Omental fat pad (tissue), 4 donors: ENCODE results near the gene DSCAML1. TPM values are rescaled to one million over a fixed set of nuclear protein-coding genes. Genes with fewer than 3 reads are reported as not detected.

Source experiments
- ATAC-seq: fragments of 150-250 bp; one replicate; pipeline ENCODE4 v1.9.1; 2016; ENCODE audit warnings: mild to moderate bottlenecking, moderate library complexity; ENCODE audit not compliant: low FRiP score
- DNase-seq: peaks from one replicate; pipeline ENCODE4 v3.0.0-alpha.2; 2019; ENCODE audit warnings: low spot score
- total RNA-seq, 4 donors: library from RNA; depleted of rRNA; stranded (reverse); fragments of >200 nt; gene quantifications; one replicate each; pipeline ENCODE4 v1.1.0, GENCODE V29; 2016
- TF ChIP-seq, protein P1 (sequence below), 3 donors: fragments of 450-650 bp; IDR thresholded peaks; one replicate each; pipeline ENCODE4 v1.5.1; 2016 to 2017; ENCODE audit warnings: antibody characterized with exemption in 3 of 3, mild to moderate bottlenecking in 3 of 3, moderate library complexity in 2 of 3

The DSCAML1 gene
- total RNA-seq, 4 donors from 2014 or later: 0.95 to 10.9 (median 3.9) TPM

DNA sequence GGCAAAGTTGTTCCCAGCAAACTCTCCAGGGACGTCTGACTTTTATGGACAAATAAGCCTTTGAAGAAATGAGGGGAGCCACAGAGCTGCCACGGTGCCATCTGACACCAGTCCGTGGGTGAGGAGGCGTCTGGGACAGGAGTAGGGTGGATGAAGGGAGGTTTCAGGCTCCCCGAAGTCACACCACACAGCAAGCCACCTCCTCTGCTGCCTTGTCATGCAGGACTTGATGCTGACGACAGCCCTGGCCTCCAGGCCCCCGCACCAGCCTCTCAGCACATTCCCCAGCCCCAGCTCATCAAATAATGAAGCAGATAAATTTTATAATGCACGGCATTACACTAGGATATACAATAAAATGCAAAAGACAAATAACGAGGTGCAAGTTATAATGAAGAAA is 312.9 kb downstream of the DSCAML1 start:
- DNase-seq: no peak
- ATAC-seq: no peak
- TF ChIP-seq, protein P1, sequence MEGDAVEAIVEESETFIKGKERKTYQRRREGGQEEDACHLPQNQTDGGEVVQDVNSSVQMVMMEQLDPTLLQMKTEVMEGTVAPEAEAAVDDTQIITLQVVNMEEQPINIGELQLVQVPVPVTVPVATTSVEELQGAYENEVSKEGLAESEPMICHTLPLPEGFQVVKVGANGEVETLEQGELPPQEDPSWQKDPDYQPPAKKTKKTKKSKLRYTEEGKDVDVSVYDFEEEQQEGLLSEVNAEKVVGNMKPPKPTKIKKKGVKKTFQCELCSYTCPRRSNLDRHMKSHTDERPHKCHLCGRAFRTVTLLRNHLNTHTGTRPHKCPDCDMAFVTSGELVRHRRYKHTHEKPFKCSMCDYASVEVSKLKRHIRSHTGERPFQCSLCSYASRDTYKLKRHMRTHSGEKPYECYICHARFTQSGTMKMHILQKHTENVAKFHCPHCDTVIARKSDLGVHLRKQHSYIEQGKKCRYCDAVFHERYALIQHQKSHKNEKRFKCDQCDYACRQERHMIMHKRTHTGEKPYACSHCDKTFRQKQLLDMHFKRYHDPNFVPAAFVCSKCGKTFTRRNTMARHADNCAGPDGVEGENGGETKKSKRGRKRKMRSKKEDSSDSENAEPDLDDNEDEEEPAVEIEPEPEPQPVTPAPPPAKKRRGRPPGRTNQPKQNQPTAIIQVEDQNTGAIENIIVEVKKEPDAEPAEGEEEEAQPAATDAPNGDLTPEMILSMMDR (IDR thresholded peaks at IDR 0.05): no peak

DNA sequence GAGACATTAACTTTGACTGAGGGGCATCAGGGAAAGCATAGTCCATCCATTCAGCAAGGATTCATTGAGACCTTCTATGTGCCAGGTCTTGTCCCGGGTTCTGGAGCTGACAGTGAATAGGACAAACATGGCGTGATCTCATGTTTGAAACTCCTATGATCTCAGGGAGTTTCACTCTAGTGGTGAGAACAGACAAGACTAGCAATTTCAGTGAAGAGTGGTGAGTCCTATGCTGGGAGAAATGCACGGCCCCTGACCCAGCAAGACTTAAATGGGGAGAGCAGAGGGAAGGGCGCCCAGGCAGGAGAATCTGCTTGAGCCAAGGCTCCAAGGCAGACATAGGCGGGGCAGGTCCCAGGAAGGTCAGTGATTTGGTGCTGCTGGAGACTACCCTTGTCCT is 313.6 kb downstream of the DSCAML1 start:
- no peak for ATAC-seq
- DNase-seq: no peak
- TF ChIP-seq, protein P1 (IDR thresholded peaks at IDR 0.05): no peak

GRCh38 chr11:117482881-117483280 is 314.1 kb downstream of the DSCAML1 start:
- no peak for ATAC-seq
- no peak for DNase-seq
- TF ChIP-seq, protein P1 (IDR thresholded peaks at IDR 0.05): no peak

DNA sequence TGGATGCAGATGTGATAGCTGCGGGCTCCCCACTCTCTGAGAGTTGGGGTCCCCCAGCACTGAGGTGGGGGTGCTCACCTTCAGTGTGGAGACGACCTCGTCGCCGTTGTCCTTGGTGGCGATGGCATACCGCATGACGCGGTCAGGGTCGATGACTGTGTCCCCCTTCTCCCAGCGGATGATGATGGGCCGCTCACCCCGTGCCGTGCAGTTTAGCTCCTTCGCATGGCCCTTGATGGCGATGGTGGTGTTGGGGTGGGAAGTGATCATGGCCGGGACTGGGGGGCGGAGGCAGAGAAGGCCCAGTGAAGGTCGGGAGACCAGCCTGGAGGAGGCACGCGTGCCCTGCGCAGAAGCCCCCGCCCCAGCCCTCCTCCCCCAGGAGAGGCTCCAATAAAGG is 315.1 kb downstream of the DSCAML1 start:
- TF ChIP-seq, protein P1 (IDR thresholded peaks at IDR 0.05): no peak
- DNase-seq (no peak), ATAC-seq (no peak)

- no peak for ATAC-seq
- TF ChIP-seq, protein P1 (IDR thresholded peaks at IDR 0.05): no peak
- no peak for DNase-seq
These were observed 316.0 kb downstream of the DSCAML1 start for GRCh38 chr11:117481036-117481435.

DNA sequence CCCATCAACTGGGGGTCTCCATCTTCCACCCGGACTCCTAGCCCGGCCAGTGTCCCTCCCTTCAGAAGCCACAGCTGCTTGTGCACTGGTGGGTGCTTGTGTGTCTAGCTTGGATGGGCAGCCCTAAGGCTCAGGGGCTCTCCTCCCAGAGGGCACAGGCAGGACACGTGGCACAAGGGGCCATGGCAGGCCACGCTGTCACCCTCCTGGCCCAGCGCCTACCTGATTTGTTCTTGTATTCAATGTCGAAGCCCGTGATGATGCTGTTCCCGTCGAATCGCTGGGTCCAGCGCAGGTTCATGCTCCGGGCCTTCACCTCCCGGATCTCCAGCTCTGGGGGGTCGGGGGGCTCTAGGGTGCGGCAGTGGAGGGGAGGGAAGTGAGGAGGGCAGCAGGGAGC is 316.8 kb downstream of the DSCAML1 start:
- TF ChIP-seq, protein P1 (IDR thresholded peaks at IDR 0.05): no peak
- DNase-seq (no peak), ATAC-seq (no peak)

DNA sequence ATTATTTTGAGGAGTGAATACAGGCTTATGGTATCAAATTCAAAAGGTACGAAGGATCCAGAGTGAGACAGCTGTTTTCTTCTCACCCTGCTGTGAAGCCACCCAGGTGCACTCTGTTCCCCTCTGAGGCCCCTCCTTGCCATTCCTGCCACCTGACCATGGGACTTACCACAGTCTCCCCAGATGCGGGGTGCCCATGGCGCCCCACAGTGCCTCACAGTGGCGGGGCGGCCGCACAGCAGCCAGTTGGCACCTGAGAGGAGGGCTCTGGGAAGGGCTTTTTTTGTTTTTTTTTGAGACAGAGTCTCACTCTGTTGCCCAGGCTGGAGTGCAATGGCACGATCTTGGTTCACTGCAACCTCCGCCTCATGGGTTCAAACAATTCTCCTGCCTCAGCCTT is 317.6 kb downstream of the DSCAML1 start:
- no peak for DNase-seq
- no peak for ATAC-seq
- TF ChIP-seq, protein P1 (IDR thresholded peaks at IDR 0.05): no peak
